ENCODE data around the gene MAPKAPK2. TPM values are rescaled to one million over a fixed set of nuclear protein-coding genes. Genes with fewer than 3 reads are reported as not detected.

The MAPKAPK2 gene
- total RNA-seq, 1 experiment from 2014 or later = 72.4 TPM

- no peak overlapping the region for H3K27ac ChIP-seq (ENCODE audit: low read length)
- no TSS peak for BruUV-seq (replicated peaks)
- intact Hi-C loops (cut with micrococcal nuclease; ENCODE audit: unreplicated experiment) = no loop called here
- H3K27me3 ChIP-seq (ENCODE audit: control insufficient read depth, insufficient read depth, low read length) = peaks cover 2% of the 10 kb centered on the region
- H3K9me3 ChIP-seq (ENCODE audit: control insufficient read depth, insufficient read depth, low read depth, low read length) = no peaks in the 10 kb centered on the region
- H3K4me1 ChIP-seq (ENCODE audit: control insufficient read depth, insufficient read depth, low read length) = no peaks in the 10 kb centered on the region
- no peak overlapping the region for H3K4me3 ChIP-seq (ENCODE audit: low read depth in 2 of 2, low read length in 2 of 2)
- ATAC-seq (no peak), DNase-seq (ENCODE audit: low read depth, low spot score) (no peak)
- ChIA-PET CTCF (no interaction called here), POLR2A (no interaction called here)
- in situ Hi-C loops (cut with HindIII; ENCODE audit: low pct_unique_long_range_greater_than_20kb, low sequenced_read_pairs) = no loop called here
- TF ChIP-seq, protein P1, sequence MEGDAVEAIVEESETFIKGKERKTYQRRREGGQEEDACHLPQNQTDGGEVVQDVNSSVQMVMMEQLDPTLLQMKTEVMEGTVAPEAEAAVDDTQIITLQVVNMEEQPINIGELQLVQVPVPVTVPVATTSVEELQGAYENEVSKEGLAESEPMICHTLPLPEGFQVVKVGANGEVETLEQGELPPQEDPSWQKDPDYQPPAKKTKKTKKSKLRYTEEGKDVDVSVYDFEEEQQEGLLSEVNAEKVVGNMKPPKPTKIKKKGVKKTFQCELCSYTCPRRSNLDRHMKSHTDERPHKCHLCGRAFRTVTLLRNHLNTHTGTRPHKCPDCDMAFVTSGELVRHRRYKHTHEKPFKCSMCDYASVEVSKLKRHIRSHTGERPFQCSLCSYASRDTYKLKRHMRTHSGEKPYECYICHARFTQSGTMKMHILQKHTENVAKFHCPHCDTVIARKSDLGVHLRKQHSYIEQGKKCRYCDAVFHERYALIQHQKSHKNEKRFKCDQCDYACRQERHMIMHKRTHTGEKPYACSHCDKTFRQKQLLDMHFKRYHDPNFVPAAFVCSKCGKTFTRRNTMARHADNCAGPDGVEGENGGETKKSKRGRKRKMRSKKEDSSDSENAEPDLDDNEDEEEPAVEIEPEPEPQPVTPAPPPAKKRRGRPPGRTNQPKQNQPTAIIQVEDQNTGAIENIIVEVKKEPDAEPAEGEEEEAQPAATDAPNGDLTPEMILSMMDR (IDR thresholded peaks at IDR 0.05) = no peak
- H3K36me3 ChIP-seq (ENCODE audit: control insufficient read depth, insufficient read depth, low read length) = no peaks in the 10 kb centered on the region
These were observed 98.8 kb downstream of the MAPKAPK2 start for GRCh38 chr1:206783506-206783905.

Other genes starting within 250 kb of the MAPKAPK2 start
- 6.4 TPM for gene IKBKE, start 214.4 kb upstream of the MAPKAPK2 start, total RNA-seq (2021; ENCODE audit: unreplicated experiment)
- 1.6 TPM for gene RASSF5, start 177.4 kb upstream of the MAPKAPK2 start, total RNA-seq (2021; ENCODE audit: unreplicated experiment)
- 28.7 TPM for gene EIF2D, start 72.4 kb upstream of the MAPKAPK2 start, total RNA-seq (2021; ENCODE audit: unreplicated experiment)
- gene DYRK3, start 49.4 kb upstream of the MAPKAPK2 start, total RNA-seq (2021; ENCODE audit: unreplicated experiment) = 12.0 TPM
- not detected for gene IL19, start 85.9 kb downstream of the MAPKAPK2 start, total RNA-seq (2021; ENCODE audit: unreplicated experiment)
- gene IL10, start 87.6 kb downstream of the MAPKAPK2 start, total RNA-seq (2021; ENCODE audit: unreplicated experiment) = not detected
- not detected for gene IL20, start 180.7 kb downstream of the MAPKAPK2 start, total RNA-seq (2021; ENCODE audit: unreplicated experiment)
- not detected for gene IL24, start 212.5 kb downstream of the MAPKAPK2 start, total RNA-seq (2021; ENCODE audit: unreplicated experiment)
- gene FCMR, start 237.0 kb downstream of the MAPKAPK2 start, total RNA-seq (2021; ENCODE audit: unreplicated experiment) = 0.41 TPM